Kidney capillary endothelial cell (primary cell): Measurements from ENCODE around the gene CCR6.

Source experiments
- DNase-seq: peaks from one replicate; pipeline ENCODE4 v3.0.0-alpha.2; 2018; ENCODE audit warnings: low spot score

CCR6 gene

DNA sequence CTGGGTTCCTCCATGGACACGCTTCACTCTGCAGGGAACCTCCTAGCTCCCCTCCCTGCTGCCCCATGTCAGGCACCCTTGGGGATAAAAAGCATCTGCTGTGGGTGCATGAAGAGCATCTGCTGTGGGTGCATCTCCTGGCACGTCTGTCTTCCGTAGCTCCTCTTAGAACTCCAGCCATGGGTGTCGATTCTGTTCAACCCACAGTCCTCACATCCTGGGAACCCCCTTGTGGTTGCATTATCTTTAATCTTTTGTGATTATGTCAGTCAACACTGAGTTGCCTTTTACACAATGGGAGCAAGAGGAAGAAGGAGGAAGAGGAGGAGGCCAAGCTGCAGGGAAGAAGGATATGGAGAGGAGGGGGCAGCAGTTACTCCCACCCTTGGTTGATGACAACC is 24.1 kb upstream of the CCR6 start:
- no peak for DNase-seq

DNA sequence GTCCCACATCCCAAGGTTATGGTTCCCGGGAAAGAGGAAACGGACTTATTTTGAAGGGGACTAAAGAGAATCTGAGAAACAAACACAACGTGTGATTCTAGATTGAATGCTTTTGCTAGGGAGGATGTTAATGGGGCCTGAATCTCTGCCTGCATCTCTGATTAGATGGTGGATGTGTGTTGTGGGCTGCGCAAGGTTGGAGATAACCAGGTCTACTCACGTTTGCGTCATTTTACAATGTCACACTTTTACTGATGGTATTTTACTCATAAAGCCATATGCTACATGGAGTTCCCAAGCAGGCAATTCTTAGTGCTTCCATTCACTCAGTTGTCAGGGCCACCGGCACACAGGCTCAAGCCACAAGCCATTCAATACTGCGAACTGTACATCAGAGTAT is 23.2 kb upstream of the CCR6 start:
- no peak for DNase-seq

DNA sequence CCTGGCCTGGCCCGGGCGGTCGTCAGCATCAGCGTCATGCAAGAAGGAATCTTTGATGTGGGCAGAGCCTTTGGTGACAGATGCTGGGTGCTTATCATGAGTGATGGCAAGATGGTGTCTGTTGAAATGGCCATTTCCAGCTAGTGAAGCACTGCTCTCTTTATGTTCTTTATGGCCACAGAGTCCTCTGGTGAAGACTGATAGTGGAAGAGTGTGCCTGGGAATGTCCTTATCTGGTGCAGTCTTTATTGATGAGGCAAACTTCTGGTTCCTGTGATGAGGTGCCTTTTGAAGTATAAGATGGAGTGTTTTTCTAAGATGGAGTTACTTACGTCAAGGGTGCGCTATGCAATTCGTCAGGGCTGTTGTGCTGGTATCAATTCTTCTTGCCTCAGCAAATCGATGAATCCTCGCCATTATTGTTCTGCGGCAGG is 22.6 kb upstream of the CCR6 start:
- DNase-seq: no peak

DNA sequence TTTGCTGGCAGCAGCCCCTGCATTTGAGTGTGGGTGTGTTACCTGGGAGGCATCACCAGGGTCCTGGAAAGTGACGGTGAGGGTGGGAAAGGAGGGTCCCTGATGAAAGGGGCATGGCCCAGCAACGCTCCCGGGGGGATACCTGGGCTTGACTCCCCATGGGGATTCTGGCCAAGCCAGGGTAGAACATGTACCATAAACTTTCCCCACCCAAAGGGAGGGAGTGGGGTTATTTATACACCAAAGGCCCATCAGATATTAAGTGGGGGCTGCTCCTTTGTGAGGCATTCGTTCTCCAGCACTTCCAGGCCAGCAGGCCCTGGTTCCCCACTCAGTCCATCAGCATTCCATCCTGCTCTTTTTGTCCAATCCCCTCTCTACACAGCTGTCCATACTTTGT is 20.6 kb upstream of the CCR6 start:
- no peak for DNase-seq

DNA sequence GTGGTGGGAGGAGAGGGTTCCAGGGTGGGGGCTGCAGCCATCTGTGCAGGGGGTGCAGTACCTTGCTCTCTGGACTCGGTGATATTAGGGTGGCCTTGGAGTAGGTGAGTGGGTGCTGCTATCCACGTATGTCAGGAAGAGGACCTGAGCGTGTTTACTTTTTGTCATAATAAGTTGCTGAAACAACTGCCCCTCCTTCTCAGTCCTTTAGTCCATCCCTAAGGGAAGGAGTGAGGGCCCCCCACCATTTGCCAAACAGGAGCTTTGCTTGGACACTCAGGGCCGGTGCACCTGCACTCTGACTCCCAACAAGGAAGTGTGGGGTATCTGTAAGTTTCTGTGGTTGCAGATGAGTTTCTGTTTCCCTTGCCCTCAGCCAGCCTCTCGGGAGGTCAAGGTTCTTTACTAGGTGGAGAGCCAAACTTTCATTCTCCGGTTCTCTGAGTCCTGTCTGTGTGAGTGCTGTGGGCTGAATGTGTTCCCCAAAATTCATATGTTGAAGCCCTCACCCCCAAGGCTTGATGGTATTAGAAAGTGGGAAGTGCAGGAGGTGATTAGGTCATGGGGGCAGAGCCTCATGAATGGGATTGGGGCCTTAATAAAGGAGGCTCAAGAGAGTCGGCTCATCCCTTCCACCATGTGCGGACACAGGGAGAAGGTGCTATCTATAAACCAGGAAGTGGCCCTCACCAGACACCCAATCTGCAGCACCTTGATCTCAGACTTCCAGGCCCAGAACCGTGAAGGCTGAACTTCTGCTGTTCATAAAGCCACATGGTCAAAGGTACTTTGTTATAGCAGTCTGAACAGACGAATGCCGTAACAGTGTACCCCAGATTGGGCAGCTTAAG is 19.6 kb upstream of the CCR6 start:
- DNase-seq: no peak

DNA sequence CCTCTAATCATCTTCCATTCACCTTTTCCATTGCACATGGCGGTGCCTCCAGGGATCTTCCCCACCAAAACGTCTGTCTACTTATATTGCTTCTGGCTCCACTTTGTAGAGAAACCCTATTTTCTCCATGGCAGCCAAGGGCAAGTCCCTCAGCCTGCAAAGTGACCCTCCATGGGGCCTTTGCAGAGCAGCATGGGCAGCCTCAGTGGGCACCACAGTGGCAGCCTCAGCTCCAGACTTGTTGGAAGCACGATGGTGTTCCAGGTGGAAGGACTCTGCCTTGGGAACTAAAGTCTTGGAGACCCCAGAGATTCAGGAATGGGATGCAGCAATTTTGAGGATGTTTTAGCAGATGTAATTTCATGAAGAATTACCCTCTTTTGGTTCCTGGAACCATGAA is 18.5 kb upstream of the CCR6 start:
- DNase-seq: no peak

DNA sequence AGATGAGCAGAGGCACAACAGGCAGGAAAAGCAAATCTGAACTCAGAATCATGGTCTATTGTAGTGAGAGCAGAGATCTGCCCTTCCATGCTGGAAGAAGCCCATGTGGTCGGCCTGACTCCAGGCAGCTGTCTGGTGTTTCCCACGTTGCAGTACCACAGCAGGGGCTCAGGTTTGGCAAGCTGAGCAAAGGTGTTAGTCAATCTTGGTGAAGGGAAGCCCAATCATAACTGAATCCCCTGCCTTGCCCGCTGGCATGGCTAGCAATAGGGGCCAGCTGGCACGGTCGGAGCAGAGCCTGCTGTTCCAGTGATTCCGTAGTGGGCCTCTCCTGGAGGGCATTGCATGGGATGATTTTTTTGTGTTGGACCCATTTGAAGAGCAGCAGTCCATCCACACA is 17.8 kb upstream of the CCR6 start:
- no peak for DNase-seq

DNA sequence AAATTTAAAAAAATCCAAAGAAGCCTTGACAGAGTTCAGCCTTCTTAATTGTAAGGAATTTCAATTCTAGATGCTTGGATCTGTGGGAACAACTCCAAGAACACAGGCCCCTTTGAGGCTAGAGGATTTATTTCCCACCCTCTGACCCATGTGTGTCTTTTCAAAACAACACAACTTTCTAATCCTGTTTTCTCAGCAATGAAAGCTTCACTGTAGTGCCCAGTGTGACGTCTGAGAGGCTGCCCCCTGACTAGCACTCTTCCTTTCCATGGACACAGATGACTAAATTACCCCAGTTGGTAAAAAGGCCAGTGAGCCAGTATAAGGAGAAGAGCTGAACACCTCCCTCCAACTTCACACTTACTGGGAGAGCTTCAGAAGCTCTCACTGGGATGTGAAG is 16.5 kb upstream of the CCR6 start:
- no peak for DNase-seq

DNA sequence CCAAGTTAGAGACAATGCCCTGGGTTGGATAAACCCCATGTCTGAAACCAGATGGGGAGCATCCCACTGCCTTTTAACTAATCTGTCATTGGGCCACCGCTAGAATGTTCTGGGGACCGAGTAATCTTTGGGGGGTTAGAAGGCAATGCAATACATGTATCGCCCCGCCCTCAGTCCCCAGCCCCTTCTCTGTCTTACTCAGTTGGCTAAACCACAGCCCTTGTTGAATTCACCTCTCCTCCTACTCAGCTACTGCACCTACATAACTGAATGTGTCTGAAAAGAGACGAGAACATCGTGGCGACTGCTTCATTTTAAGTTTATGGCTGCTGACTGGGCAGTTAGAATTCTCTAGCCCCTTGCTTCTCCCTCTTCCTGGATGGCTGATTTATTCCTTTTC is 15.1 kb upstream of the CCR6 start:
- DNase-seq: no peak

DNA sequence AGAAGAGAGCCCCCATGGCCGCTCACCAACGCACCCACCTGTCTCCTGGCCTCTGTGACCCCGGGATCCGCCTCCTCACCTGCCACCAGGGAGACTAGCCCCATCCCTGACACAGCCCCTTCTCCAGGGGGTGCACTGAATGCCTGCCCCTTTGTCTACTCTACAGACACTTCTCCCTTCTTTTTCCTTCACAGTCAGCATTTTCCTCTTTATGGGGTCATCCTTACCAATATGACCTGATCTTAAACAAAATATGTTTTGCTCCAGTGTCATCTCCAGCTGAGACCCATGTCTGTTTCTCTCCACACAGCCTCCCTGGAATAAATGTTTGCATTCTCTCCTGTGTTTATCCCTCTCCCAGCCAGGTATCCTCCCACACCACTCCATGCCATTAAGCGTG is 14.6 kb upstream of the CCR6 start:
- DNase-seq: no peak

DNA sequence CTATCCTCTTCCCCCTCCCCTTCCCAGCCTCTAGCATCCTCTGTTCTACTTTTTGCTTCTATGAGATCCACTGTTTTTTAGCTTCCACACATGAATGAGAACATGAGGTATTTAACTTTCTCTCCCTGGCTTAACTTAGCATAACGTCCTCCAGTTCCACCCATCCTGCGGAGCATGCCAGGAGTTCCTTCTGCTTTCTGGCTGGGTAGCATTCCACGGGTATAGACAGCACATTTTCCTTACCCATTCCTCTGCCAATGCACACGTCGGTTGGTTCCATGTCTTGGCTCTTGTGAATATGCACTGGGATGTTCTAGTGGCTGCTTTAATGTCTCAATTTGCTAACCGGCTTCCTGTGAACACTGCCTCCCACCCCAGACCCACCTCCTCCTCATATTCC is 13.2 kb upstream of the CCR6 start:
- no peak for DNase-seq

DNA sequence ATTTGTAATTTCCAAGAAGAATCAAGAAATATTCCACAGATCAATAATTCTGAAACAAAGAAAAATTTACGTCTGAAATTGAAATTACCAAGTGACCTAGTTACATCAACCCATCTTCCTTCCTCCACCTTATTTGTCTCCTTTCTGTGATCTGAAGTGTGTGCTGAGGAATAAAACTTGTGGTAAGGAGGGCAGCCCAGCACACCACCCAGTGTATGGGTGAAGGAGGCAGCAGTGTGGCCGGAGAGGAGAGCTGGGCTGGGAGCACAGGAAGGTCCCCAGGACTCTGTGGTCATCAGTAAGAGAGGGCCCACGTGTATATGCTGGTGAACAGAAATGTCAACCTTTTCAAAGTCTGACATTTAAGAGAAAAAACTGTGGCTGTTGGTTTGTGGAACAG is 11.3 kb upstream of the CCR6 start:
- no peak for DNase-seq

DNA sequence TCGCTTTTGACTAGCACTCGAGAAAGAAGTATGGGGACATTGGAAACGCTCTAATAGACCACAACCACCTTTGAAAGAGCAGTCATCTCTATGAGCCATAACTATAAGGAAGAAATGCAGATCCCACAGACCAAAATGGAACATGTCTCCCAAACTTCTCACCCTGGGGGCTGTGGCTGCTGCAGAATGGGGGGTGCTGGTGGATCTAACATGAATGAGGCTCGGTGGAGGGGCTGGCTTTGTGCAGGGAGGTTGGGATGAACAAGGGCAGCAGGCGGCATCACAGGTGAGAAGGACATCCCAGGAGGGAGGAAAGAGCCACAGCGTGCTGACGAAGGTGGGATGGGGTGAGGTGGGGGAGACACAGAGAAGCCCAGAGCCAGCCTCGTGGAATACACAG is 10.5 kb upstream of the CCR6 start:
- no peak for DNase-seq

DNA sequence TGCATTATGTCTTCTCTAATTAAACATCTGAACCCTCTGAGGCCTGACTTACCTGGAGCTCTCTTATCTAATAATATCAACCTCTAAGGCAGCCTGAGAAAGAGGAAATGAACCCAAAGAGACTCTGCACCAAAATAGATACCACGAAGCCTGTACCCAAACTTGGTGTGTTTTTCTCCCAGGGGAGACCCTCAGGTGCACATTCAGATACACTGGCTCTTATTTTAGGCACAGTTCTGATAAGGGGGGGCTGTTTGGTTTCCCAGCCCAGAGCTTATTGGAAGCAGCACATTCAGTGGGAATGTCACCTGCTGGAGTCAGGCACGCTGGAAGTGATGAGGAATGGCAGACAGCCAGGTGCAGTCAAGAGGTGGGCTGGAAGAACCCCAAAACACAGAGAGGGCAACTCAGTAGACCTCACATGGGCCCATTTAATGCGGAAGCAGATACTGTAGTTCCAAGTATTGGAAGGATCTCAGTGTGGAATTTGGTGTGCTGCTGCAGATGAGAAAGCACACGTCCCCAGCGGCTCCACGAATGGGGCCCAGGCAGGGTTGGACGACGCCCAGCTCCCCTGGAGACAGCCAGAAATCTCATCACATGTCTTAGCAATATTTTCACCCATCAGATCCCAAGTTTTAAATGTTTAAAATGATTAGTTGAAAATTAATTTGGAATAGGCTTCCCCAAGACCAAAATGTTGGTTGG is 9.7 kb upstream of the CCR6 start:
- no peak for DNase-seq

DNA sequence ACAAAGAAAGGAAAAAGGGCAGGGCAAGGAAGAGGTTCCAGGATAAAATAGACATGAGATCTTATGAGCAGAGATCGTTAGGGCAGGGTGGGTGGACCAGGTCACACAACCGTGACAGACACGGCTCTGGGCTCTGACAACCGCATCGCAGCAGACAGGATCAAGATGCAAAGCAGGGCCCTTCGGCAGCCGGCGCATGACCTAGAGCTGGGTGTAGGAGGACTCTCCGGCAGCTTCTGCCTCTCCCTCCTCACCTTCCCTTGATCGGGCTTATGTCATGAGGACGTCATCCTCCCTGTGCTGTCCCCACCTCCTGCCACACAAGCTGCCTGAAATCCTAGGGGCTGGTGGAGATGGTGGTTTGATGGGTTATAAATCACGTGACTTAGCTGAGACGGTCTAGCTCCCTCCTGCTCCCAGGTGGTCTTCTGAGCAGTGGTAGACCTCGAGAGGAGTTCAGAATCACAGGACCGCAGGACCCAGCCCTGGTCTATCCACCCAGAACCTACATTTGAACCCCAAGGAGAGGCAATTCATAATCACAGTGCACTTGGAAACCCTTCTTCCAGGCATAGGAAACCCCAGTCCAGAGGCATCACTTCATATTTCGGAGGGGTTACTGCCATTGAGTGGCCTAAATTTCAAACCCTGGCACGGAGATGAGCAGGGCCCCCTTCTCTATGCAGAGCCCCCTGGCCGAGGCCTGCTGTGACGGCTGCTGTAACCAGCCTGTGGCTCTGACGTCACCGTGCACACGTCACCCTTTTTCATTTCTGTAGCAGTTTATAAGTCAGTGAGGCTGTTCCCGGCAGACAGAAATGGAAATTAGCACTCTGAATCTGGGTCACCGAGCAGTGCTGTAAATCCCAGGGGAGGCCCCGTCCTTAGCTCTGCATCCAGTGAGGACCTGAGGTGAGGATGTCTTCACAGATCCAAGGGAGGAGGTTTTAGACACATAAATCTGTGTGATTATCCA is 8.7 kb upstream of the CCR6 start:
- no peak for DNase-seq

DNA sequence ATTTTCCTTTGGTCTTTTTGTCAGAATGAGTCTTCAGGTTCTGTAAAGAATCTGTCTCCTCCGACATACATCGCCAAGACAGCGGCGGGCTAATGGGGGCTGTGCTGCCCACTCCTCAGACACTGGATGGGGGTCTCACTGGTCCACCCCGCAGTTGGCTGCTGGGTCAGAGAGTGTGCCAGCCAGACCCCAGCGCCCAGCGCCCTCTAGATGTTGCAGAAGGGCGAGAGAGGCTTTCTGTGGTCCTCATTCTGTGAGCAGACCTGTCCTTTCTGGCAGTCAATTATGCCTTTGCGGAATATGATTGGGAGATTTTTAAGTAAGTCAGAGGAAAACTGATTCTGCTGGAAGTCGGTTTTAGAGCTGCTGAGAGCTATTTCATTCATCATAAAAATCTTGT is 7.8 kb upstream of the CCR6 start:
- no peak for DNase-seq

DNA sequence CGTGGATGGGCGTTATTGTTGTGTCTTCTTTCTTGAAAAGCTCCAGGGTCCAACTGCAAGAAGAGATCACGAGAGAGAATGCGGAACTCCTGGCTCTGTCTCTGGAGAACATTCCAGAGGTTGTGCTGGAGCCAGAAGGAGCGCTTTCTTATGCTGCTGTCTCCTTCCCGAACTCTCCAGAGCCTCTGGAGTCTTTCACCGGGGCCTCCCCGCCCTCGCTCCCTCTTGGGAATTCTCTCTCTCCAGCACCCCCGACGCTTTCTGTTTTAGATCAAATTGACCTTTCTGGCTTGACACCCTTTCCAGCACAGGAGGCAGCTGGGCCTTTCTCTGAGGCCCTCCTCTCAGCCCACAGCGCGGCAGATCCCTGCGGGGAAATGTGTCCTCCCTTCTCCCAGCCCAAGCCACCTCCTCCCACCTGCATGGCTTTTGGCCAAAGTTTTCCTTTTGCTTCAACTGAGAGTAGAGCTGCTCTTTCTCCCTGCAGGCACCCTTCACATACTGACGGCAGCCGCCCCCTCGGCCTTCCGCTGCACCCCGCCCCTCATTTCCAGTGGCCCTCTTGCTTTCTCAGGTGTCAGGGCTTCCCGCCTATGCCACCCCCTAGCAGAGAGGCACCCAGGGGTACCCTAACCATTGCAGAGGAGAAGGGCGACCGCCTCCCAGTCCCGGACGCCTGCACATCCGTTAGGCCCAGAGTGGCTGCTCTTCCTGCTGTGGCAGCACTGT is 6.6 kb upstream of the CCR6 start:
- no peak for DNase-seq

DNA sequence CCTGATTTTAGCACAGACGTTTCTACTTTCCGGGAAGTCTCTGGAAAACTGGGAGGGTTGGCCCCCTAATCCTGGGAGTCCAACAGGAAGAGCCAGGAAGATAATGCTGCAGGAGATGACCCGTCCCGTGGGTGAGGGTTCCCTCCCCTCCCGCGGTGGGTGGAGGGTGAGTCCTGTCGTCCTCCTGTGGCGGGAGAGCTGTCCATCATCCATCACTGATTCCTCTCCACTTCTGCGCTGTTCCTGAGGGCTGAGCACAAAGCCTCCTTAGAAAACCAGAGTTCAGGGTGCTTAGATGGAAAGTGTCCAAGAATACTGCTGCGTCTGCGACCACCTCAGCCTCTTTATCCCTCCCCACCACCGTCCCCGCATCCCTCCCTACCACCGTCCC is 6.1 kb upstream of the CCR6 start:
- DNase-seq: no peak

DNA sequence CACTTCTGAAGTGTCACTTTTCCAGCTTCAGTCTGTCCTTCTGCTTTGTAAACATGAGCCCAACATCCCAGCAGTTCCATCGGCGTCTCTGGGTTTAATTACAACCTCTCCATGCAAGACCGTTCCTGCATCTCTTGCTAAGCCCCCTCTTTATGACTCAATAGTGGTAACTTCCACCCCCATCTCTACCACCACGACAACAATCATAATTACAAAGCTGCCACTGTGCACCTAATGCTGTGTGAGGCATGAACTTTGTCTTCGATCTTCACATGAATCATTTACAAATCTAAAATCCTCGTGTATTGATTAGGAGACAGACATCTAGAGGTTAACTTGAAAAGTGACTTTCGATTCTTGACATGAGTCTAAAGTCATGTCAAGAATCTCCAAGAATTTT is 4.9 kb upstream of the CCR6 start:
- no peak for DNase-seq

DNA sequence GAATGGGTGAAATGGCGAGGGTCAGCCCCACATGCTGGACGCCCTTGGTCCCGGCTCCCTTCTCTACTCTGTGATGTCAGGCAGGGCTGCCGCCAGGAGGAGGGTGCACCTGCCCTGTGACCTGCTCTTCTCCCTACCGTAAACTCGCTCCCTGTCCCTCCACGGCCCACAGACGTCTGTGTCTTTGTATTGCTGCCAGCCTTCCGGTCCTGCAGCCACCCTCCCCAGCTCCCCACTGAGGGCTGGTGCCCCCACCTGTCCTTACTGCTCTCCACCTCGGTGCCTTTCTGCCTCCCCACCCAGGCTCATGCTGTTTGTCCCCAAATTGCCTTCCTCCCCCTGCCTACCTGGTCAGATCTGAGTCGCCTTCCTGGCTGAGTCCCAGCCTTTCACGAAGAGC is 4.1 kb upstream of the CCR6 start:
- no peak for DNase-seq

DNA sequence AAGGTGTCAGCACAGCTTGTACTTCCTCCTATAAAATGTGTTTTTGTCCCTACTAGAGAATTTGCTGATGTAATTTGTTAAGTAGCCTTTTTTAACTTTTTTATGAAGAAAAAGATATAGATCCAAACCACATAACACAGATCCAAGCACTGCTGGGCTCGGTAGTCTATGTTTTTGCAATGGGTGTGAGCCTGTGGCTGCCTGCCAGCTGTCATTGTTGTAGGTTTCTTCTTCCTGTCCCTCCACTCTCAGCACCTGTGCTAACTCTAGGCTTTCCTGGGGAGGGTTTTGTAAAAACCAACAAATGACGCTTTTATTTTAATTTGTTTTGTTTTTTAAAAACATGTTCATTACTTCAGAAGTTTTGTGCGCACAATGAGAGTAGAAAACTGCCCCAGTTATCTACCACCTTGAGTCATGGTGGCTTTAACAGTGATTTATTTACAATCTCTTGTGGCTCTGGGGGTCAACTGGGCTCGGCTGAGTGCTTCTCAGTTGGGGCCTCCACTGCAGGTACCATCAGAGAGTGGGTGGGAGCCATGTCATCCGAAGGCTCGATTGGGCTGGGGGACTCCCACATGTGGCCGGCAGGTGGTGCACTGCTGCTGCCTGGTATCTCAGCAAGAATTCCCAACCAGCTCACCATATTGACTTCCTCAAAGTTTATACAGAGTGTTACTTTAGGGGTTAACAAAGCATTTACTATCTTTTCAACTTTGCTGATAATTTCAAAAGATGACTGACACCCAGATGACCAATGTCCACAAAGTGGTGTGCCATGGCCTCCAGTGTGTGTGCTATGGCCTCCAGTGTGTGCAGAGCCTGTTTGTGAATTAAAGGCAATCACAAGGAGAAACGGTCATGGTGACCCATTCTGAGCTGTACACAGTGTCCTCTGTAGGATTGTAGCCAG is 3.0 kb upstream of the CCR6 start:
- DNase-seq: no peak
